HG03045 (cell line): ENCODE results near the gene FAM120A.

ENCODE experiments used
- ATAC-seq: cut with Tn5 transposase; IDR thresholded peaks from one replicate; pipeline ENCODE4 v1.9.1; 2021; ENCODE audit warnings: mild to moderate bottlenecking, moderate library complexity; ENCODE audit not compliant: unreplicated experiment

FAM120A gene

DNA sequence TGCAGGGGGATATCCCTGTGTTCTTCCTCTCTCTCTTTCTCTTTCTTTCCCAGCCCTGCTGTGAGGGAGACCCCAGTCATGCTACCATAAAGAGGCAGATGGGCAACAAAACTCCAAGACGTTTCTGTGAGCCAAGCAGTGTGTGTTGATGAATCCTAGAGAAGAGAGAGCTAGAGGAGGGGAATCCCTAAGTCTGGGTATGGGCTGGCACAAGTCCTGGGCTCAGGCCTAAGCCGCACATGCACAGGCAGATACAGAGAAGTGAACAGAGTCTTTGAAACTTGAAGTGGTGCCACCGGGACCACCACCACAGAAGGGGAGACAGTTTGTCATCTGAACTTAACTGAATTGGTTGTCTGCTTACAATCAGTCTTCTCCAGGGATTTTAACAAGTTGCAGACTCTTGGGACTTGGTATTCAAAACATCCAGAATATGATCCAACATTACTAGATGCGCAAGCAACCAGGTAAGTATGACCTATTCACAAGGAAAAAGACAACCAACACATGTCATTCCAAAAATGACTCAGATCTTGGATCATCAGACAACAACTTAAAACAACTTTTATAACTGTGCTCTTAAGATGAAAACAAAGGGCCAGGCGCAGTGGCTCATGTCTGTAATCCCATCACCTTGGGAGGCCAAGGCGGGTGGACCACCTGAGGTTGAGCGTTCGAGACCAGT is 10.4 kb upstream of the FAM120A start:
- no peak for ATAC-seq

DNA sequence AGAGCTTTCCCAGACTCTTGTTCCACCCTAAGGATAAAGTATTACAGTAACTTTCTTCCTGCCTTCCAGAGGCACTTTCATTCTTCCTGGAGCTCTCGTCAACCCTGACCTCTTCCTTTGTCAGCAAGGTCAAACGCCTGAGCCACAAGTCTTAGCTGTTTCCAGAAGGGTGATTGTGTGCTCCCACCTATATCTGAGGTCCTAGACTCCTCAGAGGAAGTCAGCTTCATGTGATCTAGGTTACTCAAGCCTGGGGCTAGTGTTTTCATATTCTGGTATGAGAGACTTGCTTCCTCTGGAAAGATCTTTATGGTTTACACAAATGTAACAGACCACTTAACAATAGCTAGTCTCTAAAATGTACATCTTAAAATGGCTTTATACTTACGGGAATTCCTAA is 5.4 kb upstream of the FAM120A start:
- ATAC-seq, result no peak

DNA sequence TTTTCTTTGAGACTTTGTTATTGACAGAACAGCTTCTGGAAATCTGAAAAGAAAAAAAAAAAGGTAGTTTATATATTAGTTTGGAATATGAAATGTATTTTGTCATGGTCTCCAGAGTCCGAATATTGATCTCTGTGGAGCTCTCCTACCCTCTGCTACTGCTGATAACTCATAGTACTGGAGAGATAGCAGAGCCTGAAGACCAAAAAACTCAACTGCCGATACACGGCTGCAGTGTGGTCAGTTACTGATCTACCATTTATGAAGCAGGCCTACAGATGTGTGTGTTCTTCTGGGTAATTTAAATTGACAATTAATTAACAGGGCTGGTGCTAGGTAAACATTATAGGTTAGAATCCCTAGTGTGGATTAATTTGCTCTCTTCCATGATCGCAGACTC is 3.8 kb upstream of the FAM120A start:
- ATAC-seq, result no peak

DNA sequence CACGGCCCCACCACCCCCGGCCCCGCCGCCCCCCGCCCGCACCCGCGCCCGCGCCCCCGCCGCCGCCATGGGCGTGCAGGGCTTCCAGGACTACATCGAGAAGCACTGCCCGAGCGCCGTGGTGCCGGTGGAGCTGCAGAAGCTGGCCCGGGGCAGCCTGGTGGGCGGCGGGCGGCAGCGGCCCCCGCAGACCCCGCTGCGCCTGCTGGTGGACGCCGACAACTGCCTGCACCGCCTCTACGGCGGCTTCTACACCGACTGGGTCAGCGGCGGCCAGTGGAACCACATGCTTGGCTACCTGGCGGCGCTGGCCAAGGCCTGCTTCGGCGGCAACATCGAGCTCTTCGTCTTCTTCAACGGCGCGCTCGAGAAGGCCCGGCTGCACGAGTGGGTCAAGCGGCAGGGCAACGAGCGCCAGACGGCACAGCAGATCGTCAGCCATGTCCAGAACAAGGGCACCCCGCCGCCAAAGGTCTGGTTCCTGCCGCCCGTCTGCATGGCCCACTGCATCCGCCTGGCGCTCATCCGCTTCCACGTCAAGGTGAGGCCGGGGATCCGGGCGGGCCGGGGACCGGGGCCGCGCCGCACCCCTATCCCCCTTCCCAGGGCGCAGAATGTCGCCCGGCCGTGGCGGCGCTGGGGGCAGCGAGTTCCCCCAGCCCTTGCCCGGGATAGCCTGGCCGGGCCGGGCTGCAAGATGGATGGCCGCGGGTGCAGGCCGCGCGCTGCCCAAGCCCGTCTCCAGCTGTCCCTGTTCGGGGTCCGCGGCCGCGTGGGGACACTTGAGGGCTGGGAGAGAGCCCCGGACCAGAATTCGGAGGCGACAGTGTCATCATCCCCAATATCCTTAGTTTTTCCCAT is 594 bp downstream of the FAM120A start:
- ATAC-seq, result peak; percentile 19

DNA sequence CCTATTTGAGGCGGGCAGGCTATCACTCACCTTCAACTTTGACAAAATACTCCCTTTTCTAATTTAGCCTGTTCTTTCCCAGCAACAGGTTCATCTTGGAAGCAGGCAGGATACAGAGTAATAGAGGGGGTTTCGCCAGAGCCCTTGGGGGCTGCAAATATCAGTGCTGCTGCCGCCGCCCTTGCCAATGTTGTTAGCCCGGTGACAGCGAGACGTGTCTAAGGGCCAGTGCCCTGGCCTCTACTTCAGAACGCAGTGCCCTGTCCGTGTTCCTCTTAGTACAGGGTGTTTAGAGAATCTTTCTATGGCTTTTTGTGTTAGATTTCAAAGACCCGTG is 1.2 kb downstream of the FAM120A start:
- ATAC-seq, result no peak

DNA sequence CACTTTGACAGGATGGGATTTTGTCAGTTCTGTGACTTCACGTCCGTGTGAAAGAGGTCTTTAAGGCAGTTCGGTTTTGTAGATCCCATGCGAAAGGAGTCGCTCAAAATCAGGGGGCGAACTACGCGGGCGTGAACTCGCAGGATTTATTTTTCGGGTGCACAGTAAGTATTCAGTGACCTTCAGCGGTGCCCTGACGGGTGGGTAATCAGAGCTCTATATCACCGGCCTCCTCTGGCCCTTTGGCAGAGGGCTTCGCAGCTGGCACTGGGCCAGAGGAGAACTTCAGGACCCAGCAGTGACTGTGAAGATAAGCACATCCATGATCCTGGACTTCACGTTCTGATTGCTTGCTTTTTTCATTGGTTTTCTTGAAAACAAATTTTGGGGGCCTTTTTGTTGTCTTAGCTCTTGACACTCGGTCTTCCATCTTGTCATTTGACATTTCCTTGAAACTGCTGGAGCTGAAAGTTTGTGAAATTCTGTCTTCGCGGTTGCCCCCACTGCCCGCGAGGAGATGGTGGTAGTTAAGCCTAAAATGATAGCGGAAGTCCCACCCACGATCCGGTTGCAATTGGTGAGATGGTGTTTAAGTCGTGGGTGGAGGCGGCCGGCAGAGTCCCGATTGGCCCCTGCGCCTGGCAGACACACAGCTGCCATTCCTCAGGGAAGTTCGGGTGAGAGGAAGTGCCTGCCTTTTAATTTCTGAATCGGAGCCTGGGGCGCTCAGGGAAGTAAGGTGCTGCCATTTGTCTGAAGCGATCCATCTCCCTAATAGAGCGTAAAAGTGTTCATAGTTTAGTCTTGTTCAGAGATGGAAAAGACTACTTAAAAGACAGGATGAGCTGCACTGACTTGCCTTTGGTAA is 1.8 kb downstream of the FAM120A start, which contains the start of gene FAM120AOS:
Gene FAM120AOS (minus strand): TSS at position 535 of the 868 bp plus-strand sequence. CDS start 872 bp downstream, outside the sequence.
- peak; percentile 62 for ATAC-seq

DNA sequence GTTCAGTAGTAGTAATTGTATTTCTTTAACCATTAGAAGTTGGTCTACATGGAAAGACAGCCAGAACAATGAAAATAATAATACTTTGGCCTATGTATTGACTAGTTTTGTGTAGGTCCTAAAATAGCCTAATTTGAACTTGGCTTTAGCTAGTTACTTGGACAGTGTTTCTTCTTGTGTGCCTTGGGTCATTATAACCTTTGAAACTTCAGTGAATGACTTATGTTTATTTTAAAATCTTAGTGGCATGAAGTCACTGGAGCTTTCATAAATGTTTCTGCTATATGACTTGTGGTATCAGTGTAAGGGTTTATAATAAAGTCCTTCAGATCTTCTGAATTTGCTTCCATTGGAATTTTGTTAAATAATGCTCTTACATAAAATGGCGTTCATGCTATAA is 4.5 kb downstream of the FAM120A start:
- ATAC-seq, result no peak

DNA sequence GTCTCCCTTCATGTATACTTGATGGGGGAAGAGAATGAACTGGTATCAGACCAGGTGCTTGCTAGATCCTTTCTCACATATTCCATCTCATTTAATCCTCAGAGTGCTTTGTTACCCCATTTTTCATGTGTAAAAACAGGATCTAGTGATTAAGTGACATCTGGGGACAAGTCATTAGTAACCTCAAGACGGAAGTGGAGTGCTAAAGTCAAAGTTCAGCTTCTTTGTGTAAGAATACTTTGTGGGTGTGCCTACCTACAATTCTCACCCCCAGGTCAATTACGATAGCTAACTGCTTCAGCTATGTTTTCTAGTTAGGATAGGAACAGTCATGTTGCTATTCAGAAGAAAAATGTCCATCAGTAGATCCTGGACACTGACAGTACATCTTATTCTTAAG is 5.0 kb downstream of the FAM120A start:
- ATAC-seq, result no peak

DNA sequence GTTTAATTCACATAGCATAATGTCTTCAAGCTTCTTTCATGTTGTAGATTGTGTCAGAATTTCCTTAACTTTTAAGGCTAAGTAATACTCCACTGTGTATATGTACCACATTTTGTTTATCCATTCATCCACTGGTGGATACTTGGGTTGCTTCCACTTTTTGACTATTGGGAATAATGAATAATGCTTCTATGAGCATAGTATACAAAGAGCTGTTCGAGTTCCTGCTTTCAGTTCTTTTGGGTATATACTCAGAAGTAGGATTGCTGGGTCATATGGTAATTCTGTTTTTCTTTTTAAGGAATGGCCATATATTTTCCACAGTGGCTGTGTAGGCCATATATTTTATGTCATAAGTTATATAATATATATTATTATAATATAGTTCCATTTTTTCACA is 5.5 kb downstream of the FAM120A start:
- no peak for ATAC-seq

DNA sequence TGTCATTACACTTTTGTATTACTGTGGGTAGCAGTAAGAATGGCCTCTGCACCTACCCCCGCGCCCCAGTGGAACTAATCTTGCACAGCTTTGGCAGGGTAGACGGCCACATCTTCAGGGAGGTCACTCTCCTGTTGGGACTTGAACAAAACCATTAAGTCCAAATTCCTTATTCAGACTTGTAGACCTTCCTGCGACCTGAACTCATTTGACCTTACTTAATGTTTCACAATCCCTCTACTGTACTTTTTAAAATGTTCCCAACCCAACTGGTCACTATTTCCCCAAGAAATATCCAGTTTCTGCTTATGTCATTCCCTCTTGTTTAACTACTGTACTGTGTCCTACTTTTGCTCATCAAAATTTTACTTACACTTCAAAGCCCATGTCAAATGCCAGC is 7.2 kb downstream of the FAM120A start:
- ATAC-seq, result no peak

DNA sequence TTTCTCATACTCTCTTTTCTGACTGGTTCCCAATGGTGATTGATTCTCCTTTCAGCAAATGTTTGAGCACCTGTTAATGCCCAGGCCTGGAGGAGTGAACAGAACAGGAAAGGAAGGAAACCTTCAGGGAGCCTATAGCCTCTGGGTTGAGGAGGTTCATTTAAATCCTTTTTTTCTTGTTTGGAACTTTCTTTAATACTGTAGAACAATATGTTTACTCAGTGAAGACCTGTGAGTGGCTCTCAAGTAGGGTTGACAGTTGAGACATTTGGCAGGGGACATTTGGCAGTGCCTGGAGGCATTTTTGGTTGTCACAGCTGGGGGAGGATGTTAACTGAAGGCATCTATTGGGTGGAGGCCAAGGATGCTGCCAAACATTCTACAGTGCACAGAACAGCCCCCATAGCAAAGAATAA is 8.0 kb downstream of the FAM120A start:
- ATAC-seq, result no peak

DNA sequence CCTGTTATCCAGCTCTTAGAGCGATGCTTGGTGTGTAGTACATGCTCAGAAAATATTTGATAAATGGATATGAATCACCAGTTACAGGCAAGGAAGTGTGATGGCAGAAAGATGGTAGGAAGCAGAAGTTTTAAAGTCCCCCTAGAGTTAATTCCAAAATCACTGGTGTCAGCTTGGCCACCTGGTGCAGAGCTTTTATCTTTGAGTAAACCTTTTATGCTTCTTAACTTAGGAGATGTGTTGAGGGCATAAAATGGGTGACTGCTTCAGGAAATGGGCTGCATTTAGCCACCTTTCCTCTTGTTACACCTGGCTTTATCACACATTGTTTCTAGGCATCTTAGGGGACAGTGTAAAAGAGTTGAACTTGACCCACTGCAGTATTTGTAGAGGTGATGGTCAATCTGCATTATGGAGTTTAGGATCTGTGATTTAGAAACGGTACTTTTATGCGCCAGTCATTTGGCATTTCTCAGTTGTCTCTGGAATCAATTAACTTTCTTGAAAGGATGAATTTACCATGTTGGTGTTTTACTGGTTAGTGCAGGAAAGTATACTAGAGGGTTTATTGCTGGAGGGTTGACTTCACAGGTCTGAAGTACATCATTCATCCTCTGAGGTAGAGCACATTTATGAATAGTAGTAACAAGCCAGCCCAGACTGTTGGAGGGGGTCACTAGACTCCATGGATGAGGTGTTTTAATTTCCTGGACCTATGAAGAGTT is 9.4 kb downstream of the FAM120A start:
- no peak for ATAC-seq

DNA sequence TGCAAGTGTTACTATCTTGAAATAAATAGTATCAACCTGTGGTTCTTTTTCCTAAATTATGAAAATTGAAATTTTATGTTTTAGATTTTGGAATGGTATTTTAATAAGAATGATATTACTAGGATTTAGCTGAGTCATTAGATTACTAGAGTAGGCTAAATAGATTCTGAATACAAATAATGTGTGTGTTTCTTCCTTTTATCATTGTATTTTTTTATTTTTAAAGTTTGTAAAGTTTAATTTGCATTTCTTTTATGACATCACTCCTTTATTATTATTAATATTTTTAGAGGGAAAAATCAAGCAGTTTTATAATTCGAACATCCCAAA is 9.9 kb downstream of the FAM120A start:
- ATAC-seq, result no peak

DNA sequence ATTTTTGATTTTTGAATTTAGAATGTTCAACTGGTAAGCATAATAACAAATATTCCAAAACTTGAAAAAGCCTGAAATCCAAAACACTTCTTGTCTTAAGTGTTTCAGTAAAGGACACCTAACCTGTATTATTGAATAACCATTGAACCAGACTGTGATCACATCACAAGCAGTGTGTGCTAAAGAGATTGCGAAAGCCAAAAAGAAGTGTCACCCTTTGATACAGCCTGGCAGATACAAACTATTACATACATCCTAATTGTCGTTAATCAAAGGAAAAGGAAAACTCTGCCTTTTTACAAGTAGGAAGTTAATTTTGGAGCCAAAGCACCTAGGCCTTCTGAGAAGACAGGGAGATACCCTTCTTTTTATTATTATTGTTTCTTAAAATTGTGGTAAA is 10.3 kb downstream of the FAM120A start:
- ATAC-seq, result no peak

DNA sequence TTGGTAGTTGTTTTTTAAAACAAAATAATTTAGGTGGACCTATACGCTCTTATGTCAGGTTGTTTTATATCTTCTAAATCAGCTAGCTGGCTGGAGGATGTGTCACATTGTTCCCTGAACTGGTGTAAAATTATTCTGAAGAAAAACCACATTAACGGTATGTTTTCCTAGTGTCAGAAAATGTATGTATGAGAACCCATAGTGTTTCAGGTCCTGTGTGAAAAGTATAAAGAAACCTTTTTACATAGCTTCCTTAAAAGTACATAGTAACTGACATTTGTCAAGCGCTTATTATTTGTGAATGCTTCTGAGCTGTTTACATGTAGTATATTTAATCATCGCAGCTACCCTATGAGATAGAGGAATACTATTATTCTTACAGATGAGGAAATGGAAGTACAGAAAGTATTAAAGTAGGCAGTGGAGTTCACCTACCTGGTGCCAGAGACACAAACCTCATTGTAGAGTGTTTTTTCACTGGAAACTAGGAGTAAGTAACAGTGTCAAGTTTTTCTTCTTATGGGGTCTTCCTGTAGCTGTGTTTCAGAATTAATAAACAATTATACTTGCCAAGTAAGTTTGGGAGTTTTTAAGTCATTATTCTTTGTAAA is 12.3 kb downstream of the FAM120A start:
- no peak for ATAC-seq

DNA sequence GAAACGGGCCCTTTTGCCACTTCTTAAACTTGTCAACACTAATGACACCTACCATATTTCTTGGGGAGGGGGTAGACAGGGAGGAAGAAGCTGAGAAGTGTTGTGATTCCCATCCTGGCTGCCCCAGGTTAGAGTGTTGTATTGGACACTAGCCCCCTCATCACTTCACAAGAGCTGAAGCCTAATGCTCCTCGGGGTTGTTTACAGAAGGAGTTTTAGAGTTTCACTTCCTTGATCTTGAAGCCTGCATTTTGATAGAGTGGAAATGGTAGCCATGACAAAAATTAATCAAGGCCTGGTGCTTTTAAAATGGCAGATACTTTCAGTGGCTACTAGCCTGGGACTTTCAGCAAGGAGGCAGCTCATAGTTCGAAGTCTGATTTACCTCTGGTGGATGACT is 12.9 kb downstream of the FAM120A start:
- ATAC-seq, result no peak

DNA sequence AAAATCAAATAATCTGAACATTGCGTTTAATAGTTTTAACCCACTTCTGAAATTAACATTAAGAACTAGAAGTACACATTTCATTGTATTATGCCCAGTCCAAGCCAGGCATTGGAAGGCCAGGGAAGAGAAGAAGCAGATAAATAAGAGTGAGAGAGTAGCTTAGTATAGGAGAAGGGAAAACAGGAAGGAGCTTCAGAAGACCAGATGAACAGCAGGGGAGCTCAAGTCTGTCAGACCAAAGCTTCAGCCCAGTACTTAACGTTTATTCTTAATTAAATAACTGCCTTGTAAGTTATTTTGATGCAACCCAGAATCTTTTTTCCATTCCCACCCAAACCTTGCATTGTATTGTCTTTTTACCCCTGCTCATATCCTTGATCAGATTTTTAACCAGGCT is 13.4 kb downstream of the FAM120A start:
- ATAC-seq, result no peak

DNA sequence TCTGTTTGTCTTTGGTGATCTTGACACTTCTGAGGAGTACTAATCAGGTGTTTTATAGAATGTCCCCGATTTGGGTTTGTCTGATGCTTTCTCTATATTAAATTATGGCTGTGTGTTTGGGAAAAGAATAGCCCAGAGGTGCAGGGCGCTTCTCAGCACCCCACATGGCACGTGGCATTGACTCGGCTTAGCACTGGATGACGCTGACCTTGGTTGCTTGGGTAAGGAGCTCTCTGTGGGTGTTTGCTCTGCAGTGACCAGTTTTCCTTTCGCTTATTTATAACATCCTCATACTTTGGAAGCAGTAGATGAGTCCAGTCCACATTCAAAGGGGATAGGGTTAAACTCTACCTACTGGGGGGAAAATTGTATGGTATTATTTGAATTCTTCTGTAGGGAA is 14.4 kb downstream of the FAM120A start:
- ATAC-seq, result no peak

DNA sequence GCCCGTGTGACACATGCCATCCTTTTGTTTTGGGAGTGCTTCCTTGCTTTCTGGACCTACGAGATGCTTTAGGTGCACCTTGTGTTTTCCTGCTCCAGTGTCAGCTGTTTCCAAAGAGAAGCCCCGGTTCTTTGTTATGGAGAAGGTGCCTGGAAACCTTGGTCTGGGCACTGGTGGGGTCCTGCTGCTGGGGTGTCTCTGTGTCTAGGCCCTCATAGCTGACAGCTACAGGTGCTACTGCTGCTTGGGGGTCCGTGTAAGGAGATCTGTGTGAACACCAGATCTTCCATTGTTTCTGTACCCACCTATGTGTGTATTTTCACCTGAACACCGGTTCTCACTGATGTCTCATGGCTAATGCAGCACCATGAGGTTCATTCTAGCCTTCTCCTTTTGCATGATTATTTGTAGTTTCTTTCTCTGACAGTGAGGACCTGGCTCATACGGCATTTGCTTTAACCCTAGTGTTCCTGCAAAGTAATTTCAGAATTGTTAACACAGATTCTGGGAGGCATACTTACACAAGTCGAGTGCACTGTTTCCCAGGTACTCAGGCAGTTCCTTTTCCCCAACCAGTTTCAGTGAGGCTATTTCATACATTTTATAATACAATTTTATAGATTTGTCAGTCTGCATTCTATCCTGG is 15.1 kb downstream of the FAM120A start:
- no peak for ATAC-seq

DNA sequence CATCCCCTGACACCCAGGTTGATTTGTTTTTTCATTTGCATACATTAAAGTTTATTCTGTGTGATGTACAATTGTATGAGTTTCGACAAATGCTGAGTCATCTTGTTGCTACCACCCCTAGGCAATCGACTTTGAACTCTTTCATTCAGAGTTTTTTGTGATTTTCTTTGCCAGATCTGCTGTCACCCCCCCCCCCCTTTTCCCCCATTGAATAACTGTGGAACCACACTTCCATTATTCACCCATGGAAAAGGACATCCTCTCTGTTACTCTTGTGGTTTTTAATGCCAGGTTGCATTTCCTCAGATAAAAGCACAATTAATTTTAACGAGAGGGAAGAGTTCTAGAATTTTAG is 15.6 kb downstream of the FAM120A start:
- no peak for ATAC-seq
